Bronchial epithelial cell (primary cell): ENCODE results near the gene SMCP. TPM values are rescaled to one million over a fixed set of nuclear protein-coding genes. Genes with fewer than 3 reads are reported as not detected.

Source experiments
- DNase-seq: peaks from one replicate; pipeline ENCODE4 v3.0.0-alpha.2; 2010; ENCODE audit warnings: low read depth
- FAIRE-seq: peaks from 2 replicates; lab custom pipeline; 2011; peaks lifted over from hg19 to GRCh38; lab: Jason Lieb, UNC
- H3K27me3 ChIP-seq: 2 replicates; pipeline ENCODE4 v1.5.1; 2011; ENCODE audit warnings: low read length; ENCODE audit not compliant: control insufficient read depth, insufficient read depth
- H3K36me3 ChIP-seq: 2 replicates; pipeline ENCODE4 v1.5.1; 2011; ENCODE audit warnings: low read length; ENCODE audit not compliant: control insufficient read depth, insufficient read depth
- H3K4me3 ChIP-seq: 2 replicates; pipeline ENCODE4 v1.5.1; 2011; ENCODE audit warnings: mild to moderate bottlenecking, low read depth, low read length, control low read depth
- total RNA-seq: library from RNA; depleted of rRNA; stranded (reverse); fragments of >200 nt; gene quantifications from 2 replicates; pipeline ENCODE4 v1.2.1, GENCODE V29; 2014
- TF ChIP-seq, protein P1 (sequence below): IDR thresholded peaks from 2 replicates; pipeline ENCODE4 v1.5.1; 2011; ENCODE audit warnings: mild to moderate bottlenecking, moderate library complexity, low read length, control low read depth, inconsistent platforms; ENCODE audit not compliant: insufficient read depth, severe bottlenecking

Gene SMCP
- total RNA-seq, 1 donor from 2014 or later = not detected

DNA sequence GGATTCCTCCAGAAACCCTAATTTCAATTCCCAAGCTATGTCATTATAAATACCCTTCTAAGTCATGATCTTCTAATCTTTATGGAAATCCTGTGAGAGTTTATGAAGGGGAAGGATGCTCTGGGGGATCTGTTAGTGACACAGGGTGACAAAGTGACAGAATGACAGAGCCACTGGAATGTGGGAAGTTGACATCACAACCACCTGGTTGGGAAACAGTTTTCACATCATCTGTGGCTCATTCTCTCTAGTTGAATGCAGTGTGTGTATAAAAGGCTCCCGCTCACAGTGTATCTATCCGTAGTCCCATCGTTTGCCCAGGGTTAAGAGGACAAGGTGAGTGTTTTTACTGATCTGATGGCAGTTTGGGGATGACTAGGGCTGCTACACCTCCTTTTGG, 18.4 kb upstream of the SMCP start, which contains the start of gene LCE7A:
Gene LCE7A, plus strand, starts transcription at position 301 of the 400 bp plus-strand sequence. CDS start 702 bp downstream, outside the sequence.
- TF ChIP-seq, protein P1, sequence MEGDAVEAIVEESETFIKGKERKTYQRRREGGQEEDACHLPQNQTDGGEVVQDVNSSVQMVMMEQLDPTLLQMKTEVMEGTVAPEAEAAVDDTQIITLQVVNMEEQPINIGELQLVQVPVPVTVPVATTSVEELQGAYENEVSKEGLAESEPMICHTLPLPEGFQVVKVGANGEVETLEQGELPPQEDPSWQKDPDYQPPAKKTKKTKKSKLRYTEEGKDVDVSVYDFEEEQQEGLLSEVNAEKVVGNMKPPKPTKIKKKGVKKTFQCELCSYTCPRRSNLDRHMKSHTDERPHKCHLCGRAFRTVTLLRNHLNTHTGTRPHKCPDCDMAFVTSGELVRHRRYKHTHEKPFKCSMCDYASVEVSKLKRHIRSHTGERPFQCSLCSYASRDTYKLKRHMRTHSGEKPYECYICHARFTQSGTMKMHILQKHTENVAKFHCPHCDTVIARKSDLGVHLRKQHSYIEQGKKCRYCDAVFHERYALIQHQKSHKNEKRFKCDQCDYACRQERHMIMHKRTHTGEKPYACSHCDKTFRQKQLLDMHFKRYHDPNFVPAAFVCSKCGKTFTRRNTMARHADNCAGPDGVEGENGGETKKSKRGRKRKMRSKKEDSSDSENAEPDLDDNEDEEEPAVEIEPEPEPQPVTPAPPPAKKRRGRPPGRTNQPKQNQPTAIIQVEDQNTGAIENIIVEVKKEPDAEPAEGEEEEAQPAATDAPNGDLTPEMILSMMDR = no peak

DNA sequence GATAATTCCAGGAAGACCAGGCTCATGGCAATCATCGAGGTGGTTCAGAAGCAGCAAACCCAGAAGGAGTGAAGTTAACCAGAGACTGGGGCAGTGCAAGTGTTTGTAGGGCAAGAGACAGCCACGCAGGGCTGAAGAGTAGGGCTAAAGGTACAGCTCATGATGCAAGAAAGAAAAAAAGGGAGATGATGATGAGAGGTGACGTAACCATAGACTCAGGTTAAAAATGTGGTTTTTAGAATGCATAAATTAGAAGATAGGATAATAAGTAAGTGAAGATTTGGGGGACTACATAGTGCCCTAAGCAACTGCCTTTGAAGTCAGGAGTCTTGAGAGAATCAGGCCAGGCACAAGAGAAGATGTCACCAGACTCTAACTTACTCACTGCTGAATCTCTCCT, 18.0 kb upstream of the SMCP start:
- H3K27me3 ChIP-seq = peaks cover 2% of the 10 kb centered on the region
- TF ChIP-seq, protein P1 = no peak
- no peaks in the 10 kb centered on the region for H3K36me3 ChIP-seq
- no peak for FAIRE-seq
- H3K4me3 ChIP-seq = no peak overlapping the region
- no peak for DNase-seq

More for the DNA sequence above, 18.4 kb upstream of the SMCP start, which contains the start of gene LCE7A:
- FAIRE-seq (no peak), DNase-seq (no peak)
- Histone ChIP-seq H3K36me3 (no peaks in the 10 kb centered on the region), H3K27me3 (peaks cover 2% of the 10 kb centered on the region), H3K4me3 (no peak within 1 kb of the TSS)

DNA sequence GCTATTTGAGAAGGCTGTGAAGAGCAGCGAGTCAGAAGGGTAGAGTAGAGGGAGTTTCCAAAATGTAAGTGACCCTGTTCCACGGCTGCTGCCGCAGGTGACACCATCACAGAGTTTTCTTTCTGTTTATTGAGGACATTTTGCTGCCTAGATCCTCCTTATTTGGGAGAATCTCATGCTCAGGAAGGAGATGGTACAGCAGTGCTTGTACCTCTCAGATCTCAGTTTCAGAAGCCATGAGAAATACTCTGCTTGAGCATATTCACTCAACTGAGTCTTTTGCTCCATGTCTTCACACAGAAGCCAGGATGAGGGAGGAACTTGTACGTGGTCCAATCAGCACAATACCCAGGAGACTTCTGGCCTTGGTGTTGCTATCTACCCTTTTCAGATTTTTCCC, 16.7 kb upstream of the SMCP start:
- DNase-seq = no peak

DNA sequence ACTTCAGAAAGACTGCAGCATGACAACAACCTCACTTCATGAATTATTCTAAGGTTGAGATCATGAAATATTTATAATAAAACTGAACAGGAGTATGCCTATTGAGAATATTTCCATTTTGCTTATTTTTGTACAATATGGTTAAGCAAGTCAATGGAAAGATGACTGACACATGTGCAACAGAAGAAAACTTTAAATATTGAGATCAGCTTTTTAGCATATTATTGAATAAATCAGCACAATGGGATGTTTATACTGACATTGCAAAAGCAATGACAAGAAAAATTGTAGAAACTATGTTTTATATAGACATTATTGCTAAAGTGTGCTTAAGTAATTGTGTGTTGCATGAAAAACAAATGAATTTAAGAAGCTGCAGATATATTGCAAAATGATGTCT, 13.7 kb upstream of the SMCP start:
- FAIRE-seq = no peak

More for the DNA sequence above, 16.7 kb upstream of the SMCP start:
- TF ChIP-seq, protein P1 = no peak
- FAIRE-seq = peak; percentile 58
- H3K27me3 ChIP-seq = peaks cover 2% of the 10 kb centered on the region
- no peak overlapping the region for H3K4me3 ChIP-seq
- no peaks in the 10 kb centered on the region for H3K36me3 ChIP-seq

DNA sequence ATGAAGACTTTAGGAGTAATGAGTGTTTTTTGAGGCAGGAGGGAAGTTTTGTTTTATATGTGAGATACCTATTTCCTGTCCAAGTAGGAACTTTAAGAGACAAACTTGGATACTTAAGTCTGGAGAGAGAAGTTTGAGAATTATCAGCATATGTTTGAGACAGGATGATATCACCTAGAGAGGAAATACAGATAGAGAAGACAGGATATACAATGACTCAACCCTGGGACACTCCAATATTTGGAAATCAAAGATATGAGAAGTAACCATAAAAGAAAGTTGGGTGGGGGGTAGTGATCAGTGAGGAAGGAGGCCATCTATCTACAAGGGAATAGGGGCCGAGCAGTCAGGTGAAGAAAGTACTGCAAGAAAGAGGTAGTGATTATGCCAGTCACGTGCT, 11.8 kb upstream of the SMCP start:
- FAIRE-seq = no peak
- TF ChIP-seq, protein P1 = no peak
- Histone ChIP-seq H3K27me3 (peaks cover 2% of the 10 kb centered on the region), H3K36me3 (no peaks in the 10 kb centered on the region), H3K4me3 (no peak overlapping the region)
- peak; percentile 62 for DNase-seq

More for the DNA sequence above, 13.7 kb upstream of the SMCP start:
- H3K36me3 ChIP-seq = no peaks in the 10 kb centered on the region
- no peak overlapping the region for H3K4me3 ChIP-seq
- TF ChIP-seq, protein P1 = no peak
- no peak for DNase-seq
- peaks cover 2% of the 10 kb centered on the region for H3K27me3 ChIP-seq
